Ishikawa (cell line): Measurements from ENCODE around the gene CDC16.

Experiments used
- CREB1 ChIP-seq: IDR thresholded peaks from 2 replicates; pipeline ENCODE4 v1.6.1; 2012; ENCODE audit warnings: low read depth
- EGR1 ChIP-seq: IDR thresholded peaks from 2 replicates; pipeline ENCODE4 v1.6.1; 2012
- EP300 ChIP-seq: IDR thresholded peaks from 2 replicates; pipeline ENCODE4 v1.6.1; 2012; ENCODE audit warnings: borderline replicate concordance
- FOXM1 ChIP-seq: IDR thresholded peaks from 2 replicates; pipeline ENCODE4 v1.6.1; 2012; ENCODE audit warnings: low read depth, borderline replicate concordance
- NFIC ChIP-seq: IDR thresholded peaks from 2 replicates; pipeline ENCODE4 v1.6.1; 2012
- TAF1 ChIP-seq: IDR thresholded peaks from 2 replicates; pipeline ENCODE4 v1.6.1; 2012; ENCODE audit warnings: low read depth, mild to moderate bottlenecking
- ZBTB7A ChIP-seq: IDR thresholded peaks from 2 replicates; pipeline ENCODE4 v1.6.1; 2012; ENCODE audit warnings: low read depth
- TF ChIP-seq, protein P1 (sequence below): IDR thresholded peaks from 2 replicates; pipeline ENCODE4 v1.6.1; 2012
- TF ChIP-seq, protein P2 (sequence below): IDR thresholded peaks from 2 replicates; pipeline ENCODE4 v1.6.1; 2012; ENCODE audit warnings: low read depth, mild to moderate bottlenecking

DNA sequence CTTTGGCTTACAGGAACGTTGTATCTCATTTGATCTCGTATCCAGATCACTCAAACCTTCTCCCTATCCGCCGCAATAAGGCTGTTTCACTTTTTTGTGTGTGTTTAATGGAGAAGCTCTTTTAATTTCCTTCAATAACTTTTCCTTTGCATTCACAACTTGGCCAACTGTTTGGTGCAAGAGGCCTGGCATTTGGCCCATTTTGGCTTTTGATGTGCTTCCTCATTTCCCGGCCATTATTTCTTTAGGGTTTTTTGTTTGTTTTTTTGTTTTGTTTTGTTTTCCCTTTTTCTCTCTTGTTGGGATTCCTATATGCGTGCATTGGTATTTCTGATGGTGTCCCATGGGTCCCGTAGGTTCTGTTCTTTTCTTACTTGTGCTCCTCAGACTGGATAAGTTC lies 40.6 kb downstream of the CDC16 start:
- TF ChIP-seq EGR1 (no peak), NFIC (no peak), ZBTB7A (no peak), CREB1 (no peak), EP300 (no peak), TAF1 (no peak), FOXM1 (no peak)
- TF ChIP-seq, protein P1, sequence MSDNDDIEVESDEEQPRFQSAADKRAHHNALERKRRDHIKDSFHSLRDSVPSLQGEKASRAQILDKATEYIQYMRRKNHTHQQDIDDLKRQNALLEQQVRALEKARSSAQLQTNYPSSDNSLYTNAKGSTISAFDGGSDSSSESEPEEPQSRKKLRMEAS = no peak
- TF ChIP-seq, protein P2, sequence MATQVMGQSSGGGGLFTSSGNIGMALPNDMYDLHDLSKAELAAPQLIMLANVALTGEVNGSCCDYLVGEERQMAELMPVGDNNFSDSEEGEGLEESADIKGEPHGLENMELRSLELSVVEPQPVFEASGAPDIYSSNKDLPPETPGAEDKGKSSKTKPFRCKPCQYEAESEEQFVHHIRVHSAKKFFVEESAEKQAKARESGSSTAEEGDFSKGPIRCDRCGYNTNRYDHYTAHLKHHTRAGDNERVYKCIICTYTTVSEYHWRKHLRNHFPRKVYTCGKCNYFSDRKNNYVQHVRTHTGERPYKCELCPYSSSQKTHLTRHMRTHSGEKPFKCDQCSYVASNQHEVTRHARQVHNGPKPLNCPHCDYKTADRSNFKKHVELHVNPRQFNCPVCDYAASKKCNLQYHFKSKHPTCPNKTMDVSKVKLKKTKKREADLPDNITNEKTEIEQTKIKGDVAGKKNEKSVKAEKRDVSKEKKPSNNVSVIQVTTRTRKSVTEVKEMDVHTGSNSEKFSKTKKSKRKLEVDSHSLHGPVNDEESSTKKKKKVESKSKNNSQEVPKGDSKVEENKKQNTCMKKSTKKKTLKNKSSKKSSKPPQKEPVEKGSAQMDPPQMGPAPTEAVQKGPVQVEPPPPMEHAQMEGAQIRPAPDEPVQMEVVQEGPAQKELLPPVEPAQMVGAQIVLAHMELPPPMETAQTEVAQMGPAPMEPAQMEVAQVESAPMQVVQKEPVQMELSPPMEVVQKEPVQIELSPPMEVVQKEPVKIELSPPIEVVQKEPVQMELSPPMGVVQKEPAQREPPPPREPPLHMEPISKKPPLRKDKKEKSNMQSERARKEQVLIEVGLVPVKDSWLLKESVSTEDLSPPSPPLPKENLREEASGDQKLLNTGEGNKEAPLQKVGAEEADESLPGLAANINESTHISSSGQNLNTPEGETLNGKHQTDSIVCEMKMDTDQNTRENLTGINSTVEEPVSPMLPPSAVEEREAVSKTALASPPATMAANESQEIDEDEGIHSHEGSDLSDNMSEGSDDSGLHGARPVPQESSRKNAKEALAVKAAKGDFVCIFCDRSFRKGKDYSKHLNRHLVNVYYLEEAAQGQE = no peak
